ENCODE measurements around the gene SMG9.

SMG9 gene

GRCh38 chr19:43799502-43800142, 44.9 kb upstream of the SMG9 start:
- H3K36me3 ChIP-seq (ENCODE audit: low read length): no peaks in the 10 kb centered on the region
- H3K9me2 ChIP-seq (replicated peaks; ENCODE audit: insufficient read depth, low read length): no peaks in the 10 kb centered on the region
- H3K9ac ChIP-seq (ENCODE audit: low read length): no peak overlapping the region
- H3K4me2 ChIP-seq (ENCODE audit: low read depth, low read length, poor library complexity, severe bottlenecking): no peak overlapping the region
- no peaks in the 10 kb centered on the region for H4K20me1 ChIP-seq (ENCODE audit: low read depth, low read length)
- no peaks in the 10 kb centered on the region for H3K27me3 ChIP-seq (ENCODE audit: low read length)
- H2AFZ ChIP-seq (ENCODE audit: low read depth, low read length, severe bottlenecking): no peak overlapping the region
- H3K79me2 ChIP-seq (ENCODE audit: insufficient read depth, low read length): no peaks in the 10 kb centered on the region
- H3F3A ChIP-seq (ENCODE audit: insufficient read depth): no peaks in the 10 kb centered on the region
- no peak overlapping the region for H3K4me3 ChIP-seq (ENCODE audit: insufficient read depth, low read length, poor library complexity, severe bottlenecking)
- no peaks in the 10 kb centered on the region for H3K9me3 ChIP-seq (ENCODE audit: insufficient read depth, low read length)
- no peak overlapping the region for H3K27ac ChIP-seq (ENCODE audit: low read depth, low read length)
- TF ChIP-seq, protein P1, sequence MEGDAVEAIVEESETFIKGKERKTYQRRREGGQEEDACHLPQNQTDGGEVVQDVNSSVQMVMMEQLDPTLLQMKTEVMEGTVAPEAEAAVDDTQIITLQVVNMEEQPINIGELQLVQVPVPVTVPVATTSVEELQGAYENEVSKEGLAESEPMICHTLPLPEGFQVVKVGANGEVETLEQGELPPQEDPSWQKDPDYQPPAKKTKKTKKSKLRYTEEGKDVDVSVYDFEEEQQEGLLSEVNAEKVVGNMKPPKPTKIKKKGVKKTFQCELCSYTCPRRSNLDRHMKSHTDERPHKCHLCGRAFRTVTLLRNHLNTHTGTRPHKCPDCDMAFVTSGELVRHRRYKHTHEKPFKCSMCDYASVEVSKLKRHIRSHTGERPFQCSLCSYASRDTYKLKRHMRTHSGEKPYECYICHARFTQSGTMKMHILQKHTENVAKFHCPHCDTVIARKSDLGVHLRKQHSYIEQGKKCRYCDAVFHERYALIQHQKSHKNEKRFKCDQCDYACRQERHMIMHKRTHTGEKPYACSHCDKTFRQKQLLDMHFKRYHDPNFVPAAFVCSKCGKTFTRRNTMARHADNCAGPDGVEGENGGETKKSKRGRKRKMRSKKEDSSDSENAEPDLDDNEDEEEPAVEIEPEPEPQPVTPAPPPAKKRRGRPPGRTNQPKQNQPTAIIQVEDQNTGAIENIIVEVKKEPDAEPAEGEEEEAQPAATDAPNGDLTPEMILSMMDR (IDR thresholded peaks at IDR 0.05; ENCODE audit: insufficient read depth, low read length, poor library complexity, severe bottlenecking): no peak
- no peak for TF ChIP-seq EZH2phosphoT487 (conservative IDR thresholded peaks at IDR 0.05; ENCODE audit: low read length)

GRCh38 chr19:43798546-43799409, 44.0 kb upstream of the SMG9 start:
- Histone ChIP-seq H3K79me2 (ENCODE audit: insufficient read depth, low read length) (no peaks in the 10 kb centered on the region), H2AFZ (ENCODE audit: low read depth, low read length, severe bottlenecking) (no peak overlapping the region), H3F3A (ENCODE audit: insufficient read depth) (no peaks in the 10 kb centered on the region), H4K20me1 (ENCODE audit: low read depth, low read length) (no peaks in the 10 kb centered on the region), H3K4me2 (ENCODE audit: low read depth, low read length, poor library complexity, severe bottlenecking) (no peak overlapping the region), H3K4me3 (ENCODE audit: insufficient read depth, low read length, poor library complexity, severe bottlenecking) (no peak overlapping the region), H3K36me3 (ENCODE audit: low read length) (no peaks in the 10 kb centered on the region), H3K9ac (ENCODE audit: low read length) (no peak overlapping the region), H3K9me3 (ENCODE audit: insufficient read depth, low read length) (no peaks in the 10 kb centered on the region), H3K27ac (ENCODE audit: low read depth, low read length) (no peak overlapping the region), H3K27me3 (ENCODE audit: low read length) (no peaks in the 10 kb centered on the region), H3K9me2 (replicated peaks; ENCODE audit: insufficient read depth, low read length) (no peaks in the 10 kb centered on the region)
- TF ChIP-seq, protein P1 (IDR thresholded peaks at IDR 0.05; ENCODE audit: insufficient read depth, low read length, poor library complexity, severe bottlenecking): no peak
- no peak for TF ChIP-seq EZH2phosphoT487 (conservative IDR thresholded peaks at IDR 0.05; ENCODE audit: low read length)

DNA sequence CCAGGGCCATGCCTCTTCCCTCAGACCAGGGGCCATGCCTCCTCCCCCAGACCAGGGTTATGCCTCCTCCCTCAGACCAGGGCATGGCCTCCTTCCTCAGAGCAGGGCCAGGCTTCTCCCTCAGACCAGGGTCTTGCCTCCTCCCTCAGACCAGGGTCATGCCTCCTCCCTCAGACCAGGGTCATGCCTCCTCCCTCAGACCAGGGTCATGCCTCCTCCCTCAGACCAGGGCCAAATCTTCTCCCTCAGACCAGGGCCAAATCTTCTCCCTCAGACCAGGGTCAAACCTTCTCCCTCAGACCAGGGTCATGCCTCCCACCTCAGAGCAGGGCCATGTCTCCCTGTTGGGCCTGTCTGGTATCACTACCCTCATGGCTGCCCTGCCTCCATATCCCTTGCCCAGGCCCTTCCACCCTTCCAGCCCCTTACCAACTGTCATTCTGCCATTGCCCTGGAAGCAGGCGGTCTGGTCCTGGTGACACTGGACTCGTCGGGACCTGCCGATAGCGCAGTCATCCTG, 43.3 kb upstream of the SMG9 start:
- Histone ChIP-seq H3K79me2 (ENCODE audit: insufficient read depth, low read length) (no peaks in the 10 kb centered on the region), H3K9me3 (ENCODE audit: insufficient read depth, low read length) (no peaks in the 10 kb centered on the region), H3K27ac (ENCODE audit: low read depth, low read length) (no peak overlapping the region), H3K9me2 (replicated peaks; ENCODE audit: insufficient read depth, low read length) (no peaks in the 10 kb centered on the region), H4K20me1 (ENCODE audit: low read depth, low read length) (no peaks in the 10 kb centered on the region), H3F3A (ENCODE audit: insufficient read depth) (no peaks in the 10 kb centered on the region), H2AFZ (ENCODE audit: low read depth, low read length, severe bottlenecking) (no peak overlapping the region), H3K4me3 (ENCODE audit: insufficient read depth, low read length, poor library complexity, severe bottlenecking) (no peak overlapping the region), H3K27me3 (ENCODE audit: low read length) (no peaks in the 10 kb centered on the region), H3K9ac (ENCODE audit: low read length) (no peak overlapping the region), H3K4me2 (ENCODE audit: low read depth, low read length, poor library complexity, severe bottlenecking) (no peak overlapping the region), H3K36me3 (ENCODE audit: low read length) (no peaks in the 10 kb centered on the region)
- TF ChIP-seq, protein P1 (IDR thresholded peaks at IDR 0.05; ENCODE audit: insufficient read depth, low read length, poor library complexity, severe bottlenecking): no peak
- no peak for TF ChIP-seq EZH2phosphoT487 (conservative IDR thresholded peaks at IDR 0.05; ENCODE audit: low read length)
